GM19035 (cell line): ENCODE measurements around the gene DPH1.
"Not testable (repeated sequence)": the region's sequence is repeated elsewhere in the genome, so short reads cannot be mapped to it uniquely, and the experiment has no call there.

ENCODE experiments used
- ATAC-seq: cut with Tn5 transposase; IDR thresholded peaks from one replicate; pipeline ENCODE4 v1.9.1; 2021; ENCODE audit not compliant: unreplicated experiment

The DPH1 gene

DNA sequence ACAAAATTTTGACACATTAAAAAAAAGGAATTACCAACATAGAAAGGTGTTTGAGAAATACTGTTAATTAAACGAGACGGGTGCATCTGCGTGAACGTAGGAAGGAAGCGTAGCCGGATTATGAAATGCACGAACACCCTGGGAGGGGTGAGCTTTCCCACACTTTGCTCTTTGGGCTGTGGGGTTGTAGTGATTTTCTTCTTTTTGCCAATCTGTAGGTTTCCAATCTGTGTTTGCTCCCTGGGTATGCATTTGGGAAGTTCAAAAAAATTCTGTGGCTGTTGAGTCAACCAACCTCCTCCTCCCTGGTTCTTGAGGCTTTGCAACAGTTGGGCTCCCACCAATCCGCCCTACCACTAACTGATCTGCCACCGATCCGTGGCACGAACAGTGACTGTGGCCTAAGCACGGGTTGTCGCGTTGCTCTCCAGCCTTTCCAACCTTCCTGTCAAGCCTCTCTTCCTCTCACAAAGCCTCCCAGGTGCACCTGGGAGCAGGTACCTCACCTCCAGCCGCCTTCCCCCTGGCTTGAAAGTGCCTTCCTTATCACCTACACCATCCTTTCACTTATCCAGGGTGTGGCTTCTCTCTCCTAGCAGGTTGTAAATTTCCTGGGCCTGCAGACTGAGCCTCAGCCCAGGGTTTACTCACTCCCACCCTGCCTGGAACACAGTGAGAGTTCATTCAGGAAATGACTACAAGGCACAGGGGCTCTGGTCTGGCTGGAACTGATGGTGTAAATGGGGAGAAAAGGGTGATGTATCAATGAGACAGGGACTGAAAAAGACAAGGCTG lies 21.4 kb upstream of the DPH1 start:
- no peak for ATAC-seq

GRCh38 chr17:2009737-2010136 lies 20.2 kb upstream of the DPH1 start:
- ATAC-seq, result no peak

- ATAC-seq, result no peak
Observed at GRCh38 chr17:2011411-2012371, 18.3 kb upstream of the DPH1 start.

DNA sequence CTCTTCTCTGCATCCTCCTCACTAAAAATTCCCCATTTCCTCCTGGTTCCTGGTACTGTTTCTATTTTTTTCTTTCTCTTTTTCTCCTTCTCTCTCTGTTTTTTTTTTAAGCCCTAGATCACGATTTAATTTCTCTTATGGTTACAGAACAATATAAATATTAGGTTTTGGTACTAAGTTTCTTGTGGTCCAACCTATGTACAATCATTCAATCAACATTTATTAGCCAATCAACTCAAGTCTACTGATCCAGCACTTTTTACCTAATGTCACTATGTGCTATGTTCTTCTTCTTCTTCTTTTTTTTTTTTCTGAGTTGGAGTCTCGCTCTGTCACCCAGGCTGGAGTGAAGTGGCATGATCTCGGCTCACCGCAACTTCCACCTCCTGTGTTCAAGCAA lies 17.5 kb upstream of the DPH1 start:
- ATAC-seq, result no peak

DNA sequence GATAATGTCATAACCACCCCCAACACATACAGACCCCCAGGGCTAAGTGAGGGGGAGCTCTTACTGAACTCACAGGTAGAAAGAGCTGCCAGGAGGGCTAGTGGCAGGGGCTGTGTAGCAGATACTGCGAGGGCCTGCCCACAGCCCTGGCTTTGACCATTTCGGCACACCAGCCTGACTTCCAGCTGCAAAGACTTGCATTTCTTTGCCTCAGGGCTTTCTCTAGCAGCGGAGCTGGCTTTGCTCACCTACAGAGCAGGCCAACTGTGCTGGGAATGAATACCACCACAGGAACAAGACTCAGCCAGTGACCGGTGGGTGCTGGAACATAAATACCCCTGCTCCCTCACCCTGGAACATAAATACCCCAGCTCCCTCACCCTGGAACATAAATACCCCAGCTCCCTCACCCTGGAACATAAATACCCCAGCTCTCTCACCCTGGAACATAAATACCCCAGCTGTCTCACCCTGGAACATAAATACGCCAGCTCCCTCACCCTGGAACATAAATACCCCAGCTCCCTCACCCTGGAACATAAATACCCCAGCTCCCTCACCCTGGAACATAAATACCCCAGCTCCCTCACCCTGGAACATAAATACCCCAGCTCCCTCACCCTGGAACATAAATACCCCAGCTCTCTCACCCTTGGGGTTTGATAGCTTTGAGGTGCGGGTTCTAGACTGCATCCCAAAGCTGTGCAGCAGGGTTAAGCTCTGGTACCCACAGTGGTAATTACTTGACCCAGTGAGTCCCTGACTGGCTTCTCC lies 16.5 kb upstream of the DPH1 start:
- ATAC-seq, result not testable (repeated sequence)

- ATAC-seq, result no peak
Observed at GRCh38 chr17:2013994-2014317, 16.0 kb upstream of the DPH1 start.

GRCh38 chr17:2015314-2015713 lies 14.6 kb upstream of the DPH1 start:
- no peak for ATAC-seq

- no peak for ATAC-seq
Observed at GRCh38 chr17:2016494-2016893, 13.5 kb upstream of the DPH1 start.

GRCh38 chr17:2017274-2017941 lies 12.5 kb upstream of the DPH1 start:
- ATAC-seq, result no peak

- no peak for ATAC-seq
Observed at GRCh38 chr17:2018716-2019510, 11.0 kb upstream of the DPH1 start.

GRCh38 chr17:2019723-2020122 lies 10.2 kb upstream of the DPH1 start:
- no peak for ATAC-seq

DNA sequence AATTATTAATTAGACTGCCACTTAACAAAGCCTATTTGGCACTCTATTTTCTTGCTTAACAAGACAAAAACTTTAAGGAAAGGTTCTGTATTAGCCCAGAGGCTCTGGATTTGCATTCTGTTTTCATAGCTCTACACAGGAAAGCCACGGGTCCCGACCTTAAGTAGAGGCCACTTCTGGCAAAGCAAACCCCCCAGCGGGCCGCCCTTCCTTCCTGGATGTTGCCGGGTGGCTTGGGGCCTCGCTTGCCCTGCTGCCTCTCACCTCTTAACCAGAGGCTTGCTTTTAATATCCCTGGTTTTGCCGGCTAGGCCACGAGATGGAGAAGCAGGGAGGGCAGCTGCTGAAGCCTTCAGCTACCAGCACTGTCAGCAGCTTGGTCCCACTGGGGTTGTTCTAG lies 9.2 kb upstream of the DPH1 start:
- no peak for ATAC-seq

GRCh38 chr17:2022647-2023240 lies 7.2 kb upstream of the DPH1 start:
- ATAC-seq, result no peak

DNA sequence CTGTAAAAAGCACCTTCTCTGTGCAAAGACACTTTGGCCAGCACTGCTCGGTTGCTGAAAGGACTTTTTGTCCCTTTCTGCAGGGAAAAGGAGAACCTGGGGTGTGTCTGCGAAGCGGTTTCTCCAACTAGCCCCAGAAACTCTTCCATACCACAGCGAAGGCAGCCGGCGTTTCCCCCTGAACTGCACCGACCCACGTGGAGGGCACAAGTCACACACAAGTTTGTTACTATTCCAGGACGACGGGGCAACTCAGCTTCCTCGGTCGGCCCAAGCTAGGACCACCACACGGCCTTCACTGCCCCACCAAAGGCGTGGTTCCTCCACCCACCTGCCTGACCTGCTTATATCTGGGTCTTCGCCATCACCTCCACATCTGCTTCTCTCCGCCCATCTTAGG lies 6.7 kb upstream of the DPH1 start:
- no peak for ATAC-seq

DNA sequence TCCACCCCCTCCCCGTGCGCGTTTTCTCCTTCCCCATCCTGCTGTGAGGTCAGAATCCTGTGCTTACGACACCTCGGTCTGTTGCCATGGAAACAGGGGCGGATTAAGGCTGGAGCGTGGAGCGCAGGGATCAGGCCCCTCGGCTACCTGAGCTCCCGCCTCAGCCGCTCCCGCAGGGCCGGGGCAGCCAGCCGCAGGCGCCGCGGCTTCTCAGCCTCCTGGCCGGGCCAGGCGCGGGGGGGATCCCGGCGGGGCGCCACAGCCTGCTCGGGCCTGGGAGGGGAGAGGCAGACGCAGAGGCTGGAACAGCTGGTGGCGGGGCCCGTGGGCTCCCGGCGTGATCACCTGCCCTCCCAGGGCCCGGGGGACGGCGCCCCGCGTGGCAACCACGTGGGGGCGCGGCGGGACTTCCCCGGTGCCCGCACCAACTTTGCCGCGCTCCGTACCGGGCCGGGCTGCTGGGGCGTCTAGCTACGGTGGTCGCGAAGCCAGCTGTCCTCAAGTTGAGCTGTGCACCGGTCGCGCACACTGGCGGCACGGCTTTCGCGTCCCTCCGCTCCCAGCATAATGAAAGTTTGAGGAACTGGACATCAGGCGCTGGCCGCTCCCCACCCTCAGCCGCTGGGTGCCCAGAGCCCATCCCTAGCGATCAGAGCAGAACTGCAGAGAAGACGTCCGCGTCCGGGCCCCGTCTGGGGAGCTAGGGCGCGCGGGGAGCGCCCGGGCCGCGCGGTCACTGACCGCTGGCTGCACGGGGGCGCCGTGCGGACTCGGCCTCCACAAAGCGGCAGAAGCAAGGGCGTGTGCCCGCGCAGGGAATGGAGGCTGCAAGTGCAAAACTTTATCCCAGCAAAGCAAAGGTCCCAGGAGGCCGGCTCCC lies 6.0 kb upstream of the DPH1 start:
- ATAC-seq, result no peak

- no peak for ATAC-seq
Observed at GRCh38 chr17:2024572-2025219, 5.3 kb upstream of the DPH1 start.

GRCh38 chr17:2025220-2025621 lies 4.7 kb upstream of the DPH1 start, which contains the start of gene RTN4RL1:
Gene RTN4RL1 (minus strand): TSS chr17:2025334. CDS start chr17:2024865, 469 bp downstream.
- ATAC-seq, result no peak
